HL-60 (cell line): ENCODE measurements around the gene PARD6G.

Source experiments
- DNase-seq, 2 experiments: peaks; one replicate each; pipeline ENCODE4 v3.0.0-alpha.2; 2010 to 2020; ENCODE audit warnings: low read depth in 1 of 2, low spot score in 1 of 2
- H3K27ac ChIP-seq: fragments of 250-450 bp; sonication (Bioruptor Pico); replicated peaks from 2 replicates; pipeline ENCODE4 v1.5.1; 2020; ENCODE audit warnings: mild to moderate bottlenecking, moderate library complexity
- H3K27me3 ChIP-seq: fragments of 250-450 bp; sonication (Bioruptor Pico); 2 replicates; pipeline ENCODE4 v1.5.1; 2021; ENCODE audit warnings: mild to moderate bottlenecking, moderate library complexity; ENCODE audit not compliant: insufficient read depth, poor library complexity, severe bottlenecking
- H3K4me3 ChIP-seq: replicated peaks from 2 replicates; pipeline ENCODE4 v1.5.1; 2011; ENCODE audit warnings: mild to moderate bottlenecking, control low read depth, low read length; ENCODE audit not compliant: insufficient read depth
- CTCF ChIP-seq: IDR thresholded peaks from one replicate; pipeline ENCODE4 v1.5.1; 2011; ENCODE audit warnings: low read length, control low read depth, inconsistent platforms; ENCODE audit not compliant: insufficient read depth
- GABPA ChIP-seq: IDR thresholded peaks from 2 replicates; pipeline ENCODE4 v1.6.1; 2012; ENCODE audit warnings: low read depth
- POLR2AphosphoS5 ChIP-seq: IDR thresholded peaks from 2 replicates; pipeline ENCODE4 v1.6.1; 2012; ENCODE audit warnings: low read depth
- REST ChIP-seq: IDR thresholded peaks from 2 replicates; pipeline ENCODE4 v1.6.1; 2012; ENCODE audit warnings: low read depth; ENCODE audit not compliant: insufficient replicate concordance
- SPI1 ChIP-seq: IDR thresholded peaks from 2 replicates; pipeline ENCODE4 v1.6.1; 2012; ENCODE audit warnings: low read depth, mild to moderate bottlenecking, borderline replicate concordance

PARD6G gene

GRCh38 chr18:80115035-80115434, 132.3 kb downstream of the PARD6G start:
- H3K27me3 ChIP-seq, result no peaks in the 10 kb centered on the region
- no peak overlapping the region for H3K4me3 ChIP-seq

GRCh38 chr18:80112624-80113248, 134.6 kb downstream of the PARD6G start:
- DNase-seq, result no peak
- TF ChIP-seq GABPA (no peak), CTCF (no peak), SPI1 (no peak), POLR2AphosphoS5 (no peak), REST (no peak)
- no peak overlapping the region for H3K27ac ChIP-seq
- H3K4me3 ChIP-seq, result no peak overlapping the region
- H3K27me3 ChIP-seq, result no peaks in the 10 kb centered on the region

More at GRCh38 chr18:80115035-80115434, 132.3 kb downstream of the PARD6G start:
- no peak for TF ChIP-seq GABPA
- no peak for TF ChIP-seq POLR2AphosphoS5
- TF ChIP-seq CTCF, result no peak
- TF ChIP-seq SPI1, result no peak
- TF ChIP-seq REST, result no peak
- no peak for DNase-seq
- H3K27ac ChIP-seq, result no peak overlapping the region

- peak overlapping the region; percentile 92 for H3K4me3 ChIP-seq
- no peak overlapping the region; the same call in 1 of the 2 replicates for H3K27ac ChIP-seq
- TF ChIP-seq POLR2AphosphoS5 (no peak), SPI1 (no peak), REST (no peak), GABPA (no peak), CTCF (no peak)
- H3K27me3 ChIP-seq, result no peaks in the 10 kb centered on the region
- DNase-seq, result peak in 1 of 2 experiments; percentile 24
These were observed 137.6 kb downstream of the PARD6G start for GRCh38 chr18:80109676-80110078.
